ENCODE measurements around the gene MAP3K7.

GRCh38 chr6:90502866-90503407, 83.9 kb downstream of the MAP3K7 start:
- TF ChIP-seq SP1 (IDR thresholded peaks at IDR 0.05): no peak
- TF ChIP-seq FOXM1 (IDR thresholded peaks at IDR 0.05; ENCODE audit: borderline replicate concordance): no peak
- no peak for TF ChIP-seq SUZ12 (IDR thresholded peaks at IDR 0.05)

All from HEK293T (cell line).